SK-N-SH treated with all-trans-retinoic acid at 6 μM for 48 hours (cell line): ENCODE measurements around the gene ENC1.

Experiments used
- ATAC-seq: fragments of 200-7000 bp; cut with Tn5 transposase; 3 replicates; pipeline ENCODE4 v1.9.1; 2020; ENCODE audit warnings: mild to moderate bottlenecking, moderate library complexity
- ARNTL ChIP-seq: fragments of 450-650 bp; formaldehyde crosslinking; IDR thresholded peaks from 2 replicates; pipeline ENCODE4 v1.5.0; 2020; ENCODE audit warnings: low read depth, mild to moderate bottlenecking, moderate library complexity, borderline replicate concordance
- CREB5 ChIP-seq: fragments of 250-450 bp; sonication (Bioruptor Pico); IDR thresholded peaks from 2 replicates; pipeline ENCODE4 v1.5.1; 2020; ENCODE audit warnings: low read depth, mild to moderate bottlenecking, moderate library complexity
- CSDC2 ChIP-seq: fragments of 250-450 bp; sonication (Bioruptor Pico); IDR thresholded peaks from 2 replicates; pipeline ENCODE4 v1.5.0; 2020; ENCODE audit warnings: mild to moderate bottlenecking, moderate library complexity
- ISL1 ChIP-seq: fragments of 250-450 bp; sonication (Bioruptor Pico); IDR thresholded peaks from 2 replicates; pipeline ENCODE4 v2.1.2; 2022; ENCODE audit warnings: mild to moderate bottlenecking, moderate library complexity
- PPARA ChIP-seq: fragments of 250-450 bp; sonication (Bioruptor Pico); IDR thresholded peaks from 2 replicates; pipeline ENCODE4 v1.5.0; 2020; ENCODE audit warnings: mild to moderate bottlenecking, borderline replicate concordance
- RARB ChIP-seq: fragments of 250-450 bp; sonication (Bioruptor Pico); IDR thresholded peaks from 2 replicates; pipeline ENCODE4 v1.8.0; 2021; ENCODE audit warnings: mild to moderate bottlenecking, moderate library complexity
- TCF4 ChIP-seq: fragments of 250-450 bp; sonication (Bioruptor Pico); IDR thresholded peaks from 2 replicates; pipeline ENCODE4 v1.8.0; 2021; ENCODE audit warnings: mild to moderate bottlenecking, moderate library complexity, borderline replicate concordance
- TSHZ2 ChIP-seq: fragments of 250-450 bp; sonication (Bioruptor Pico); IDR thresholded peaks from 2 replicates; pipeline ENCODE4 v1.5.0; 2020; ENCODE audit warnings: mild to moderate bottlenecking, moderate library complexity
- ZC3H10 ChIP-seq: fragments of 250-450 bp; sonication (Bioruptor Pico); IDR thresholded peaks from 2 replicates; pipeline ENCODE4 v1.5.1; 2021; ENCODE audit warnings: mild to moderate bottlenecking, moderate library complexity
- ZFP30 ChIP-seq: fragments of 450-650 bp; formaldehyde crosslinking; IDR thresholded peaks from 2 replicates; pipeline ENCODE4 v1.5.0; 2022; ENCODE audit warnings: mild to moderate bottlenecking, moderate library complexity
- ZNF70 ChIP-seq: fragments of 450-650 bp; formaldehyde crosslinking; IDR thresholded peaks from 2 replicates; pipeline ENCODE4 v1.5.0; 2020; ENCODE audit warnings: mild to moderate bottlenecking, moderate library complexity
- ZNF8 ChIP-seq: fragments of 450-650 bp; formaldehyde crosslinking; IDR thresholded peaks from 2 replicates; pipeline ENCODE4 v1.5.0; 2020; ENCODE audit warnings: mild to moderate bottlenecking, moderate library complexity
- TF ChIP-seq, protein P1 (sequence below): fragments of 250-450 bp; sonication (Bioruptor Pico); IDR thresholded peaks from 2 replicates; pipeline ENCODE4 v1.8.0; 2020; ENCODE audit warnings: mild to moderate bottlenecking, moderate library complexity, borderline replicate concordance
- TF ChIP-seq, protein P2 (sequence below): fragments of 250-450 bp; sonication (Bioruptor Pico); IDR thresholded peaks from 2 replicates; pipeline ENCODE4 v1.8.0; 2021; ENCODE audit warnings: low read depth, mild to moderate bottlenecking, moderate library complexity, borderline replicate concordance

Gene ENC1

DNA sequence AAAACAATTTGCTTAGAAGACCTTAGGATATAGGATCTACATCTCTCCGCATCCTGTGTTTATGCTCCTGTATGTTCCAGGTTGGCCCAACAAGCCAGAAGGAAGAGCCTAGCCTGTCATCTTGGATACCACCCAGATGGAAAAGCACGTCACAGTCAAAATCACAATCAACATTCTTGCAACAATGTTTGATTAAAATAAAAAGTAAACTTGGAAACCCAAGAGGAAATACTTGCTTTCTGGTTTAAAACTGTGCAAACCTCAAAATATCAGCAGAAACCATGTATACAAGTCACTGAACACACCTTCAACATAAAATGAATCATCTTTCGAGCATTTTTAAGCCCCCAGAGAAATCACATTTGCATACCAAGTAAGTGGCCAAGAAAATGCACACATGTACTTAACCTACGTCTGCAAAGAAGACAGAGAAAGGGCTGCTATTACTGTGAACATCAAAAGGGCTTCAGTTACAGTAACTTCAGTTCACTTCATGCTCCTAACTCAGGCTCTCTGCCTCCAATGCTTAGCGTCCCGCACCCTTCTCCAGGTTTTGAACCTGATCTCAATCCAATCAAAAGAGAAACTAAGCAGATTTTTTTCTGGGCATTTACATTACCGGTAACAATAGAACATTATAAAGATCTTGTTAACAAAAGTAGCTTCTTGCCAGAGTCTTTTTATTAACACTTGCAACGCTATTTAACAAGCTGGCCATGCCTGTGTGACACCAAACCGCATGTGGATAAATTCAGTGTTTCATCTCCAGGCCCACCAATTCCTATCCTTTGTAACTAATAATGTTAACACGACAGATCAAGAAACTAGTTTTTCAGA, 1.3 kb downstream of the ENC1 start:
- ATAC-seq: peak; percentile 13
- TF ChIP-seq, protein P1, sequence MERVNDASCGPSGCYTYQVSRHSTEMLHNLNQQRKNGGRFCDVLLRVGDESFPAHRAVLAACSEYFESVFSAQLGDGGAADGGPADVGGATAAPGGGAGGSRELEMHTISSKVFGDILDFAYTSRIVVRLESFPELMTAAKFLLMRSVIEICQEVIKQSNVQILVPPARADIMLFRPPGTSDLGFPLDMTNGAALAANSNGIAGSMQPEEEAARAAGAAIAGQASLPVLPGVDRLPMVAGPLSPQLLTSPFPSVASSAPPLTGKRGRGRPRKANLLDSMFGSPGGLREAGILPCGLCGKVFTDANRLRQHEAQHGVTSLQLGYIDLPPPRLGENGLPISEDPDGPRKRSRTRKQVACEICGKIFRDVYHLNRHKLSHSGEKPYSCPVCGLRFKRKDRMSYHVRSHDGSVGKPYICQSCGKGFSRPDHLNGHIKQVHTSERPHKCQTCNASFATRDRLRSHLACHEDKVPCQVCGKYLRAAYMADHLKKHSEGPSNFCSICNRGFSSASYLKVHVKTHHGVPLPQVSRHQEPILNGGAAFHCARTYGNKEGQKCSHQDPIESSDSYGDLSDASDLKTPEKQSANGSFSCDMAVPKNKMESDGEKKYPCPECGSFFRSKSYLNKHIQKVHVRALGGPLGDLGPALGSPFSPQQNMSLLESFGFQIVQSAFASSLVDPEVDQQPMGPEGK (CRISPR knock-in tag): no peak
- TF ChIP-seq ARNTL (no peak), ISL1 (CRISPR knock-in tag) (no peak), ZNF70 (CRISPR knock-in tag) (no peak), TCF4 (no peak), CSDC2 (CRISPR knock-in tag) (no peak), ZFP30 (CRISPR knock-in tag) (no peak), TSHZ2 (no peak), CREB5 (CRISPR knock-in tag) (no peak), RARB (CRISPR knock-in tag) (no peak), ZNF8 (no peak)
- TF ChIP-seq, protein P2, sequence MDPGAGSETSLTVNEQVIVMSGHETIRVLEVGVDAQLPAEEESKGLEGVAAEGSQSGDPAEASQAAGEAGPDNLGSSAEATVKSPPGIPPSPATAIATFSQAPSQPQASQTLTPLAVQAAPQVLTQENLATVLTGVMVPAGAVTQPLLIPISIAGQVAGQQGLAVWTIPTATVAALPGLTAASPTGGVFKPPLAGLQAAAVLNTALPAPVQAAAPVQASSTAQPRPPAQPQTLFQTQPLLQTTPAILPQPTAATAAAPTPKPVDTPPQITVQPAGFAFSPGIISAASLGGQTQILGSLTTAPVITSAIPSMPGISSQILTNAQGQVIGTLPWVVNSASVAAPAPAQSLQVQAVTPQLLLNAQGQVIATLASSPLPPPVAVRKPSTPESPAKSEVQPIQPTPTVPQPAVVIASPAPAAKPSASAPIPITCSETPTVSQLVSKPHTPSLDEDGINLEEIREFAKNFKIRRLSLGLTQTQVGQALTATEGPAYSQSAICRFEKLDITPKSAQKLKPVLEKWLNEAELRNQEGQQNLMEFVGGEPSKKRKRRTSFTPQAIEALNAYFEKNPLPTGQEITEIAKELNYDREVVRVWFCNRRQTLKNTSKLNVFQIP: no peak

GRCh38 chr5:74638544-74638969, 2.0 kb downstream of the ENC1 start:
- TF ChIP-seq, protein P1 (CRISPR knock-in tag): no peak
- no peak for TF ChIP-seq ISL1 (CRISPR knock-in tag)
- TF ChIP-seq, all 23 proteins: peak for 0
- no peak for ATAC-seq

- no peak for TF ChIP-seq PPARA (CRISPR knock-in tag)
- no peak for TF ChIP-seq ZC3H10 (CRISPR knock-in tag)
Measured at GRCh38 chr5:74636552-74636951, 4.0 kb downstream of the ENC1 start.

DNA sequence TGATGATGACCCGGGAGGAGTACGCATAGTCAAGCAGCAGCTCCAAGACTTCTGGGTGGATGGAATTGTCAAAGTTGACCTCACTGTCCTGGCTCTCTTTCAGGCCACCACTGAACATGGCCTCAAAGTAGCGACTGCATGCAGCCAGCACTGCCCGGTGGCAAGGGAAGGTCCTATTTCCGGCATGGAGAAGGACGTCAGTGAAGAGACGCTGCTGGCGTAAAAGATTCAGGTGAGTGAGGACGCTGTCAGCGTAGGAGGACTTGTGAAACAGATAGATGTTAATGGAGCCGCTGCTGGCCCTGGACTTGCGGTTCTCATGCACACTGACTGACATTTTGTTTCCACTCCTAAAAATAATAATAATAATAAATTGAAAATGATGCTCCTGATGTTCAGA, 4.4 kb downstream of the ENC1 start:
- ATAC-seq: no peak
- no peak for TF ChIP-seq ISL1 (CRISPR knock-in tag)
- no peak for TF ChIP-seq ZNF8
- TF ChIP-seq ZFP30 (CRISPR knock-in tag): no peak
- TF ChIP-seq CREB5 (CRISPR knock-in tag): no peak
- no peak for TF ChIP-seq RARB (CRISPR knock-in tag)
- TF ChIP-seq ARNTL: no peak
- TF ChIP-seq, all 23 proteins: peak for 0

More at GRCh38 chr5:74636552-74636951, 4.0 kb downstream of the ENC1 start:
- ATAC-seq: no peak
